HT-29 (cell line): ENCODE results near the gene CYP2A7. TPM values are rescaled to one million over a fixed set of nuclear protein-coding genes. Genes with fewer than 3 reads are reported as not detected.
A peak's percentile ranks its signal among the peaks of the same experiment; 100 is the strongest.
"Not testable (repeated sequence)": the region's sequence is repeated elsewhere in the genome, so short reads cannot be mapped to it uniquely, and the experiment has no call there.

ENCODE experiments used
- DNase-seq: peaks from one replicate; pipeline ENCODE4 v3.0.0-alpha.2; 2015; ENCODE audit warnings: low spot score
- total RNA-seq: library from RNA; depleted of rRNA; stranded (reverse); fragments of >200 nt; shearing (Covaris generic); gene quantifications from 2 replicates; pipeline ENCODE4 v1.2.3, GENCODE V29; 2014

CYP2A7 gene
- total RNA-seq, 1 experiment from 2014 or later, result not detected

GRCh38 chr19:40896843-40897789 is 15.1 kb upstream of the CYP2A7 start:
- DNase-seq, result not testable (repeated sequence)

GRCh38 chr19:40896418-40896796 is 14.4 kb upstream of the CYP2A7 start:
- no peak for DNase-seq

- DNase-seq, result no peak
Observed at GRCh38 chr19:40893112-40893511, 11.1 kb upstream of the CYP2A7 start.

GRCh38 chr19:40889366-40889765 is 7.3 kb upstream of the CYP2A7 start:
- no peak for DNase-seq

GRCh38 chr19:40888191-40888590 is 6.2 kb upstream of the CYP2A7 start:
- DNase-seq, result no peak

GRCh38 chr19:40884187-40884931 is 2.3 kb upstream of the CYP2A7 start:
- peak; percentile 15 for DNase-seq

GRCh38 chr19:40879349-40879748 is 2.7 kb downstream of the CYP2A7 start:
- not testable (repeated sequence) for DNase-seq

- not testable (repeated sequence) for DNase-seq
Observed at GRCh38 chr19:40875526-40875951, 6.5 kb downstream of the CYP2A7 start.

GRCh38 chr19:40874874-40875273 is 7.2 kb downstream of the CYP2A7 start:
- DNase-seq, result not testable (repeated sequence)

GRCh38 chr19:40873873-40874272 is 8.2 kb downstream of the CYP2A7 start:
- DNase-seq, result not testable (repeated sequence)

GRCh38 chr19:40872209-40872608 is 9.8 kb downstream of the CYP2A7 start:
- DNase-seq, result no peak

- no peak for DNase-seq
Observed at GRCh38 chr19:40867701-40868100, 14.3 kb downstream of the CYP2A7 start.

- DNase-seq, result not testable (repeated sequence)
Observed at GRCh38 chr19:40864739-40865496, 17.1 kb downstream of the CYP2A7 start.

GRCh38 chr19:40862785-40863184 is 19.2 kb downstream of the CYP2A7 start:
- no peak for DNase-seq

- no peak for DNase-seq
Observed at GRCh38 chr19:40862333-40862732, 19.7 kb downstream of the CYP2A7 start.

- DNase-seq, result no peak
Observed at GRCh38 chr19:40858109-40858508, 23.9 kb downstream of the CYP2A7 start.

GRCh38 chr19:40852467-40853152 is 29.4 kb downstream of the CYP2A7 start:
- not testable (repeated sequence) for DNase-seq

GRCh38 chr19:40850277-40850676 is 31.8 kb downstream of the CYP2A7 start, which contains the start of gene CYP2A6:
Gene CYP2A6 (minus strand): TSS chr19:40850447. CDS start chr19:40850426, 21 bp downstream.
- DNase-seq, result not testable (repeated sequence)

GRCh38 chr19:40846722-40847121 is 35.3 kb downstream of the CYP2A7 start:
- not testable (repeated sequence) for DNase-seq

- DNase-seq, result not testable (repeated sequence)
Observed at GRCh38 chr19:40843653-40844052, 38.4 kb downstream of the CYP2A7 start.
